Mesenchymal stem cell (in vitro differentiated cells and primary cell): ENCODE results near the gene ZNF768.

Experiments used
- DNase-seq: peaks from one replicate; pipeline ENCODE4 v3.0.0-alpha.2; 2013
- H2AFZ ChIP-seq: one replicate; pipeline ENCODE4 v1.6.1; 2013; ENCODE audit warnings: low read depth, mild to moderate bottlenecking, control low read depth, inconsistent platforms, low read length, moderate library complexity
- H2AK5ac ChIP-seq: 2 replicates; pipeline ENCODE4 v1.6.1; 2013; ENCODE audit warnings: low read length, moderate library complexity, mild to moderate bottlenecking, inconsistent platforms; ENCODE audit not compliant: severe bottlenecking
- H2BK120ac ChIP-seq: one replicate; pipeline ENCODE4 v1.6.1; 2013; ENCODE audit warnings: low read depth, mild to moderate bottlenecking, inconsistent platforms, low read length, moderate library complexity
- H2BK12ac ChIP-seq, 2 experiments: one replicate each; pipeline ENCODE4 v1.6.1; 2013; ENCODE audit warnings: inconsistent platforms in 2 of 2, low read length in 2 of 2, mild to moderate bottlenecking in 2 of 2, moderate library complexity in 2 of 2, control low read depth in 1 of 2
- H2BK15ac ChIP-seq: one replicate; pipeline ENCODE4 v1.6.1; 2013; ENCODE audit warnings: mild to moderate bottlenecking, low read depth, inconsistent platforms; ENCODE audit not compliant: poor library complexity, severe bottlenecking
- H2BK5ac ChIP-seq: 2 replicates; pipeline ENCODE4 v1.6.1; 2013; ENCODE audit warnings: low read depth, mild to moderate bottlenecking, low read length, control low read depth, inconsistent platforms; ENCODE audit not compliant: poor library complexity, severe bottlenecking
- H3K14ac ChIP-seq, 2 experiments: one replicate each; pipeline ENCODE4 v1.6.1; 2013; ENCODE audit warnings: inconsistent platforms in 2 of 2, low read length in 2 of 2, control low read depth in 1 of 2, mild to moderate bottlenecking in 1 of 2, moderate library complexity in 1 of 2
- H3K18ac ChIP-seq, 2 experiments: one replicate each; pipeline ENCODE4 v1.6.1; 2013; ENCODE audit warnings: inconsistent platforms in 2 of 2, low read length in 2 of 2, control low read depth in 1 of 2, low read depth in 1 of 2, mild to moderate bottlenecking in 1 of 2
- H3K23ac ChIP-seq, 2 experiments: one replicate each; pipeline ENCODE4 v1.6.1; 2013; ENCODE audit warnings: inconsistent platforms in 2 of 2, low read length in 2 of 2, mild to moderate bottlenecking in 2 of 2, moderate library complexity in 2 of 2, control low read depth in 1 of 2
- H3K27ac ChIP-seq: 2 replicates; pipeline ENCODE4 v1.5.1; 2013; ENCODE audit warnings: mild to moderate bottlenecking, moderate library complexity, low read length, control low read depth, inconsistent platforms; ENCODE audit not compliant: poor library complexity, severe bottlenecking
- H3K27me3 ChIP-seq, 2 experiments: 2 replicates each; pipeline versions ENCODE4 v1.6.1 to v1.7.0; 2013; ENCODE audit warnings: low read length in 2 of 2, mild to moderate bottlenecking in 2 of 2, moderate library complexity in 2 of 2, control low read depth in 1 of 2, inconsistent platforms in 1 of 2; ENCODE audit not compliant: control insufficient read depth in 1 of 2, insufficient read depth in 1 of 2
- H3K36me3 ChIP-seq, 2 experiments: 2 replicates each; pipeline versions ENCODE4 v1.6.1 to v1.7.0; 2013; ENCODE audit warnings: low read length in 2 of 2, control low read depth in 1 of 2, inconsistent platforms in 1 of 2, low read depth in 1 of 2, mild to moderate bottlenecking in 1 of 2; ENCODE audit not compliant: insufficient read depth in 2 of 2, control insufficient read depth in 1 of 2
- H3K4ac ChIP-seq, 2 experiments: one replicate each; pipeline ENCODE4 v1.6.1; 2013; ENCODE audit warnings: inconsistent platforms in 2 of 2, low read length in 2 of 2, mild to moderate bottlenecking in 2 of 2, moderate library complexity in 2 of 2, control low read depth in 1 of 2, low read depth in 1 of 2
- H3K4me1 ChIP-seq: 2 replicates; pipeline ENCODE4 v1.6.1; 2013; ENCODE audit warnings: low read depth, low read length, control low read depth; ENCODE audit not compliant: control insufficient read depth, insufficient read depth
- H3K4me2 ChIP-seq: 2 replicates; pipeline ENCODE4 v1.6.1; 2013; ENCODE audit warnings: low read length, mild to moderate bottlenecking, inconsistent platforms; ENCODE audit not compliant: poor library complexity, severe bottlenecking
- H3K4me3 ChIP-seq, 2 experiments: 2 replicates each; pipeline versions ENCODE4 v1.5.1 to v1.7.0; 2013; ENCODE audit warnings: low read length in 2 of 2, mild to moderate bottlenecking in 2 of 2, control low read depth in 1 of 2, low read depth in 1 of 2; ENCODE audit not compliant: insufficient read depth in 1 of 2
- H3K79me1 ChIP-seq: replicated peaks from 2 replicates; pipeline ENCODE4 v1.6.1; 2013; ENCODE audit warnings: mild to moderate bottlenecking, control low read depth, low read length, inconsistent platforms; ENCODE audit not compliant: poor library complexity, severe bottlenecking
- H3K9ac ChIP-seq: 2 replicates; pipeline ENCODE4 v1.7.0; 2013; ENCODE audit warnings: mild to moderate bottlenecking, low read length, moderate library complexity
- H3K9me3 ChIP-seq: 2 replicates; pipeline ENCODE4 v1.7.0; 2013; ENCODE audit warnings: mild to moderate bottlenecking, low read length; ENCODE audit not compliant: control insufficient read depth
- H4K8ac ChIP-seq: one replicate; pipeline ENCODE4 v1.6.1; 2013; ENCODE audit warnings: inconsistent platforms, mild to moderate bottlenecking, low read length, moderate library complexity
- H4K91ac ChIP-seq: one replicate; pipeline ENCODE4 v1.6.1; 2013; ENCODE audit warnings: mild to moderate bottlenecking, low read length, inconsistent platforms
- WGBS: methylation state at CpG from one replicate; pipeline ENCODE4 v1.1.7; 2013; ENCODE audit warnings: mixed read lengths; 5-methylcytosine and 5-hydroxymethylcytosine counted together

The ZNF768 gene

GRCh38 chr16:30535106-30535776 lies 8.9 kb upstream of the ZNF768 start:
- H4K8ac ChIP-seq, result peak overlapping the region; percentile 100
- H2BK120ac ChIP-seq, result peak overlapping the region; percentile 87
- H3K4me1 ChIP-seq, result peaks cover 18% of the 10 kb centered on the region
- H3K27me3 ChIP-seq, result no peaks in the 10 kb centered on the region
- peak overlapping the region; percentile 66 for H2BK5ac ChIP-seq
- peak overlapping the region; percentile 70 for H2AK5ac ChIP-seq
- H3K27ac ChIP-seq, result peak overlapping the region; percentile 54
- H3K18ac ChIP-seq, result peak overlapping the region; percentile 75 to 86
- H3K14ac ChIP-seq, result no peak overlapping the region
- H4K91ac ChIP-seq, result peak overlapping the region; percentile 56
- no peak for DNase-seq
- peak overlapping the region; percentile 36 for H2AFZ ChIP-seq
- no peak overlapping the region for H2BK15ac ChIP-seq
- no peaks in the 10 kb centered on the region for H3K9me3 ChIP-seq
- peaks cover 12 to 24% of the 10 kb centered on the region in 2 experiments for H3K36me3 ChIP-seq
- WGBS, result 21% methylated on average over 18 of the region's 18 CpGs
- H3K4ac ChIP-seq, result peak overlapping the region; percentile 49 to 90
- peak overlapping the region; percentile 97 for H3K9ac ChIP-seq
- H3K79me1 ChIP-seq, result peaks cover 18% of the 10 kb centered on the region
- H3K4me3 ChIP-seq, result peak overlapping the region; percentile 55 to 89
- no peak overlapping the region for H3K23ac ChIP-seq
- peak overlapping the region in 1 of 2 experiments; percentile 18 for H2BK12ac ChIP-seq
- peak overlapping the region; percentile 61 for H3K4me2 ChIP-seq

- Histone ChIP-seq H3K79me1 (peaks cover 18% of the 10 kb centered on the region), H2AFZ (peak within 1 kb of the TSS; percentile 79), H3K27me3 (no peaks in the 10 kb centered on the region), H3K4me2 (peak within 1 kb of the TSS; percentile 61), H3K14ac (no peak within 1 kb of the TSS), H4K91ac (peak within 1 kb of the TSS; percentile 97), H3K23ac (no peak within 1 kb of the TSS), H3K9me3 (no peaks in the 10 kb centered on the region), H3K4ac (peak within 1 kb of the TSS; percentile 90 to 95), H3K36me3 (peaks cover 12 to 25% of the 10 kb centered on the region in 2 experiments), H2BK120ac (peak within 1 kb of the TSS; percentile 87), H2BK15ac (peak within 1 kb of the TSS; percentile 80), H2BK12ac (peak within 1 kb of the TSS; percentile 18 to 24), H3K18ac (peak within 1 kb of the TSS; percentile 89 to 98), H2AK5ac (peak within 1 kb of the TSS; percentile 70), H3K9ac (peak within 1 kb of the TSS; percentile 97), H2BK5ac (peak within 1 kb of the TSS; percentile 66), H3K4me1 (peaks cover 18% of the 10 kb centered on the region), H3K4me3 (peak within 1 kb of the TSS; percentile 55 to 89), H4K8ac (peak within 1 kb of the TSS; percentile 100), H3K27ac (peak within 1 kb of the TSS; percentile 54)
- DNase-seq, result peak; percentile 66
- 5% methylated on average over 70 of the region's 70 CpGs for WGBS
These were observed 8.2 kb upstream of the ZNF768 start, which contains the start of gene ZNF747 for GRCh38 chr16:30534368-30535105. TSS of gene ZNF747 (minus strand) at chr16:30534858. CDS start at chr16:30534679, 179 bp downstream.

- peak overlapping the region; percentile 55 to 89 for H3K4me3 ChIP-seq
These were observed 7.5 kb upstream of the ZNF768 start for GRCh38 chr16:30533748-30534367.

More at GRCh38 chr16:30533748-30534367, 7.5 kb upstream of the ZNF768 start:
- Histone ChIP-seq H2AFZ (peak overlapping the region; percentile 79), H3K9ac (peak overlapping the region; percentile 97), H3K79me1 (peaks cover 18% of the 10 kb centered on the region), H3K4ac (peak overlapping the region; percentile 35 to 93), H4K8ac (peak overlapping the region; percentile 100), H3K27me3 (no peaks in the 10 kb centered on the region), H2AK5ac (no peak overlapping the region), H3K18ac (peak overlapping the region; percentile 89 to 98), H2BK5ac (no peak overlapping the region), H4K91ac (peak overlapping the region; percentile 97), H3K27ac (no peak overlapping the region), H3K14ac (no peak overlapping the region), H3K4me1 (peaks cover 18% of the 10 kb centered on the region), H3K36me3 (peaks cover 12 to 25% of the 10 kb centered on the region in 2 experiments), H2BK120ac (peak overlapping the region; percentile 77), H2BK12ac (no peak overlapping the region), H2BK15ac (no peak overlapping the region), H3K9me3 (no peaks in the 10 kb centered on the region), H3K4me2 (peak overlapping the region; percentile 61), H3K23ac (no peak overlapping the region)
- 48% methylated on average over 29 of the region's 29 CpGs for WGBS
- no peak for DNase-seq
